K562 (cell line): ENCODE data around the gene MAGI1. TPM values are rescaled to one million over a fixed set of nuclear protein-coding genes. Genes with fewer than 3 reads are reported as not detected.

Experiments used
- ATAC-seq: fragments of 200-7000 bp; cut with Tn5 transposase; 3 replicates; pipeline ENCODE4 v1.9.1; 2020; ENCODE audit warnings: moderate library complexity
- BruUV-seq: library from RNA; stranded (reverse); fragments of 400-500 nt; replicated peaks from 2 replicates; lab custom pipeline; 2021; lab: Mats Ljungman, UMichigan
- CTCF ChIA-PET: fragments of 300-600 bp; formaldehyde crosslinking; extraction: SDS; loops from one replicate; lab custom pipeline; 2021; ENCODE audit warnings: low intra/inter-chr PET ratio; lab: Yijun Ruan, JAX
- POLR2A ChIA-PET: fragments of 300-600, 350-650 bp; sonication (Branson Sonifier 250); formaldehyde crosslinking; extraction: SDS; loops from one replicate; lab custom pipeline; 2021; ENCODE audit warnings: antibody characterized with exemption, inconsistent platforms; lab: Yijun Ruan, JAX
- DNase-seq, 4 experiments: peaks; one replicate each; pipeline versions ENCODE4 v3.0.0 to v3.0.0-alpha.2; 2011 to 2018; ENCODE audit warnings: low spot score in 3 of 4, mixed read lengths in 3 of 4; ENCODE audit errors: extremely low read depth in 1 of 4
- FAIRE-seq: peaks from 2 replicates; lab custom pipeline; 2011; peaks lifted over from hg19 to GRCh38; lab: Jason Lieb, UNC
- H2AFZ ChIP-seq: 2 replicates; pipeline ENCODE4 v1.6.0; 2011; ENCODE audit warnings: low read depth, low read length, control low read depth, inconsistent platforms
- H3K27ac ChIP-seq: fragments of 200-600 bp; 3 replicates; pipeline ENCODE4 v1.8.0; 2011; ENCODE audit warnings: low read depth, mild to moderate bottlenecking, control low read depth, inconsistent platforms, low read length, moderate library complexity, mixed read lengths; ENCODE audit errors: extremely low read depth
- H3K27me3 ChIP-seq, 2 experiments: fragments of 300-600 bp in 1 of 2; 2 replicates in 1 of 2; 3 replicates in 1 of 2; pipeline versions ENCODE4 v1.6.0 to v1.8.0; 2011; ENCODE audit warnings: inconsistent platforms in 2 of 2, low read length in 2 of 2, mild to moderate bottlenecking in 1 of 2, mixed read lengths in 1 of 2, moderate library complexity in 1 of 2; ENCODE audit not compliant: control insufficient read depth in 2 of 2, insufficient read depth in 2 of 2
- H3K36me3 ChIP-seq: fragments of 300-600 bp; 3 replicates; pipeline ENCODE4 v1.8.0; 2011; ENCODE audit warnings: mild to moderate bottlenecking, low read length, inconsistent platforms; ENCODE audit not compliant: control insufficient read depth, insufficient read depth
- H3K4me1 ChIP-seq, 2 experiments: fragments of 200-600 bp in 1 of 2; replicated peaks in 1 of 2; 2 replicates in 1 of 2; 3 replicates in 1 of 2; pipeline versions ENCODE4 v1.5.1 to v1.8.0; 2011; ENCODE audit warnings: inconsistent platforms in 2 of 2, low read length in 2 of 2, mild to moderate bottlenecking in 1 of 2, mixed read lengths in 1 of 2, moderate library complexity in 1 of 2; ENCODE audit not compliant: control insufficient read depth in 2 of 2, insufficient read depth in 2 of 2
- H3K4me2 ChIP-seq: 2 replicates; pipeline ENCODE4 v1.6.1; 2011; ENCODE audit warnings: low read length, control low read depth, inconsistent platforms, mixed read lengths; ENCODE audit not compliant: insufficient read depth
- H3K4me3 ChIP-seq: fragments of 200-600 bp; sonication (generic), shearing (Covaris generic); 2 replicates; pipeline ENCODE4 v1.5.1; 2016; ENCODE audit warnings: control low read depth, inconsistent platforms
- H3K79me2 ChIP-seq: fragments of 200-600 bp; 3 replicates; pipeline ENCODE4 v1.8.0; 2011; ENCODE audit warnings: low read length, inconsistent platforms; ENCODE audit not compliant: control insufficient read depth, insufficient read depth
- H3K9ac ChIP-seq, 2 experiments: 2 replicates each; pipeline versions ENCODE4 v1.6.0 to v1.6.1; 2011; ENCODE audit warnings: low read depth in 2 of 2, low read length in 2 of 2, control low read depth in 1 of 2, inconsistent platforms in 1 of 2, mild to moderate bottlenecking in 1 of 2, mixed read lengths in 1 of 2; ENCODE audit not compliant: insufficient read depth in 1 of 2
- H3K9me1 ChIP-seq: one replicate; pipeline ENCODE4 v1.6.0; 2011; ENCODE audit warnings: inconsistent platforms, mild to moderate bottlenecking, low read length, moderate library complexity; ENCODE audit not compliant: control insufficient read depth, insufficient read depth
- H3K9me3 ChIP-seq: replicated peaks from 2 replicates; pipeline ENCODE4 v1.5.1; 2011; ENCODE audit warnings: low read depth, low read length, inconsistent platforms; ENCODE audit not compliant: control insufficient read depth, insufficient read depth
- H4K20me1 ChIP-seq: replicated peaks from 2 replicates; pipeline ENCODE4 v1.6.1; 2011; ENCODE audit warnings: low read length, inconsistent platforms, mixed read lengths; ENCODE audit not compliant: control insufficient read depth, insufficient read depth
- FOS ChIP-seq: IDR thresholded peaks from 3 replicates; pipeline ENCODE4 v1.6.1; 2011; ENCODE audit not compliant: insufficient read length; ENCODE audit errors: extremely low read depth
- MBD2 ChIP-seq: sonication (generic); IDR thresholded peaks from 2 replicates; pipeline ENCODE4 v1.6.1; 2016; ENCODE audit warnings: low read depth, borderline replicate concordance
- NR1H2 ChIP-seq: sonication (generic); formaldehyde crosslinking; IDR thresholded peaks from 2 replicates; pipeline ENCODE4 v1.4.0; 2020; ENCODE audit warnings: mild to moderate bottlenecking, missing genetic modification reagents
- POLR3A ChIP-seq: IDR thresholded peaks from 2 replicates; pipeline ENCODE4 v1.6.1; 2011; ENCODE audit warnings: borderline replicate concordance, mild to moderate bottlenecking, moderate library complexity; ENCODE audit not compliant: insufficient read length, insufficient read depth; ENCODE audit errors: extremely low read depth
- RFX1 ChIP-seq: fragments of 450-650 bp; IDR thresholded peaks from 2 replicates; pipeline ENCODE4 v1.6.1; 2016; ENCODE audit warnings: mild to moderate bottlenecking, moderate library complexity
- ZNF133 ChIP-seq: fragments of 250-450 bp; sonication (Bioruptor Pico); IDR thresholded peaks from 2 replicates; pipeline ENCODE4 v1.4.0; 2020; ENCODE audit warnings: mild to moderate bottlenecking
- ZNF766 ChIP-seq: fragments of 200-800 bp; sonication (Bioruptor generic); conservative IDR thresholded peaks from 2 replicates; pipeline ENCODE4 v1.6.1; 2016; ENCODE audit warnings: missing genetic modification characterization, missing compliant biosample characterization
- WGBS: fragments of 100-300 bp; shearing (Covaris generic); methylation state at CpG from one replicate; pipeline ENCODE4 v1.1.6; 2016; ENCODE audit warnings: low coverage, mixed read lengths; ENCODE audit not compliant: insufficient coverage; ENCODE audit errors: missing lambda C conversion rate; 5-methylcytosine and 5-hydroxymethylcytosine counted together
- in situ Hi-C: fragments of 300-500 bp; cut with MboI; formaldehyde crosslinking; loops from 4 replicates; pipeline ENCODE4 v1.15.0; 2018; ENCODE audit warnings: inconsistent platforms, mixed read lengths
- intact Hi-C: fragments of 100-400 bp; cut with micrococcal nuclease; formaldehyde crosslinking; loops from 2 replicates; pipeline ENCODE4 v1.14.2; 2022
- polyA plus RNA-seq, 8 experiments: library from polyadenylated mRNA; depleted of rRNA in 4 of 8; stranded (reverse) in 5 of 8; unstranded in 3 of 8; fragments of >200 nt; fragmentation: Nextera tagmentation in 2 of 8; fragmentation: Illumina TruSeq in 1 of 8; extraction: Ambion mirVana in 2 of 8; extraction: Trizol in 1 of 8; gene quantifications; 2 replicates each; pipeline versions ENCODE4 v1.2.1 to v1.2.3, GENCODE V29; 2011 to 2014; ENCODE audit warnings: inconsistent platforms in 1 of 8, missing spikeins in 1 of 8
- total RNA-seq, 7 experiments: library from RNA; depleted of rRNA in 6 of 7; stranded (reverse); fragments of >200 nt in 6 of 7; fragmentation: Illumina TruSeq in 2 of 7; extraction: Trizol in 2 of 7; gene quantifications; 2 replicates each; pipeline versions ENCODE4 v1.2.1 to v1.2.3, GENCODE V29; 2011 to 2021; ENCODE audit warnings: low replicate concordance in 1 of 7
- TF ChIP-seq, protein P1 (sequence below): fragments of 250-450 bp; sonication (Bioruptor Pico); IDR thresholded peaks from 2 replicates; pipeline ENCODE4 v1.4.0; 2020; ENCODE audit warnings: mild to moderate bottlenecking, moderate library complexity
- TF ChIP-seq, protein P2 (sequence below): fragments of 450-650 bp; formaldehyde crosslinking; IDR thresholded peaks from 2 replicates; pipeline ENCODE4 v1.4.0; 2020; ENCODE audit warnings: mild to moderate bottlenecking, moderate library complexity
- TF ChIP-seq, protein P3 (sequence below): fragments of 450-650 bp; formaldehyde crosslinking; IDR thresholded peaks from 2 replicates; pipeline ENCODE4 v1.4.0; 2020; ENCODE audit warnings: mild to moderate bottlenecking, mixed read lengths
- TF ChIP-seq, protein P4 (sequence below): fragments of 250-450 bp; sonication (Bioruptor Pico); IDR thresholded peaks from 2 replicates; pipeline ENCODE4 v1.4.0; 2020; ENCODE audit warnings: borderline replicate concordance

The MAGI1 gene
- total and polyA plus RNA-seq, 9 of the 15 experiments (the other 6 are each of a cell fraction or from before 2014, with no cell fraction given), result 7.8 to 59.4 (median 43.2) TPM

DNA sequence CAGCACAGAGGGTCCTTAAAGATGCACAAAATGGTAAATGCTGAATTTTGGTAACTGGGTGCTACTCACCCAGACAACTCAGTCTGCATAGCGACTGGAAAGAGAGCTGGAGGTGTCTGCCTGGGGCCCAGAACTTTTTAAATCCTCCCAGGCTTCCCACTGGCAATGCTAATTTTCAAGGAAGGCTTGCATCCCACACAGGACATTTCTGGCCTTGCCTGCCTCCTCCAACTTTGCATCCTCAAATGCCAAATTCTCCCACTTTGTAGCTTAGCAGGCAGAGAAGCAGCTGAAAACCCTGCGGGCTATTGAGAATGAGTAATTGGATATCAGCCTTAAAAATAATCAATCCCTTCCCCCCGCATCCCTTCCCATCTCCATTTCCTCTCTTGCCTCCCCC lies 694.3 kb downstream of the MAGI1 start:
- WGBS, result 11% methylated on average over 3 of the region's 3 CpGs
- no peak for FAIRE-seq
- TF ChIP-seq, protein P1, sequence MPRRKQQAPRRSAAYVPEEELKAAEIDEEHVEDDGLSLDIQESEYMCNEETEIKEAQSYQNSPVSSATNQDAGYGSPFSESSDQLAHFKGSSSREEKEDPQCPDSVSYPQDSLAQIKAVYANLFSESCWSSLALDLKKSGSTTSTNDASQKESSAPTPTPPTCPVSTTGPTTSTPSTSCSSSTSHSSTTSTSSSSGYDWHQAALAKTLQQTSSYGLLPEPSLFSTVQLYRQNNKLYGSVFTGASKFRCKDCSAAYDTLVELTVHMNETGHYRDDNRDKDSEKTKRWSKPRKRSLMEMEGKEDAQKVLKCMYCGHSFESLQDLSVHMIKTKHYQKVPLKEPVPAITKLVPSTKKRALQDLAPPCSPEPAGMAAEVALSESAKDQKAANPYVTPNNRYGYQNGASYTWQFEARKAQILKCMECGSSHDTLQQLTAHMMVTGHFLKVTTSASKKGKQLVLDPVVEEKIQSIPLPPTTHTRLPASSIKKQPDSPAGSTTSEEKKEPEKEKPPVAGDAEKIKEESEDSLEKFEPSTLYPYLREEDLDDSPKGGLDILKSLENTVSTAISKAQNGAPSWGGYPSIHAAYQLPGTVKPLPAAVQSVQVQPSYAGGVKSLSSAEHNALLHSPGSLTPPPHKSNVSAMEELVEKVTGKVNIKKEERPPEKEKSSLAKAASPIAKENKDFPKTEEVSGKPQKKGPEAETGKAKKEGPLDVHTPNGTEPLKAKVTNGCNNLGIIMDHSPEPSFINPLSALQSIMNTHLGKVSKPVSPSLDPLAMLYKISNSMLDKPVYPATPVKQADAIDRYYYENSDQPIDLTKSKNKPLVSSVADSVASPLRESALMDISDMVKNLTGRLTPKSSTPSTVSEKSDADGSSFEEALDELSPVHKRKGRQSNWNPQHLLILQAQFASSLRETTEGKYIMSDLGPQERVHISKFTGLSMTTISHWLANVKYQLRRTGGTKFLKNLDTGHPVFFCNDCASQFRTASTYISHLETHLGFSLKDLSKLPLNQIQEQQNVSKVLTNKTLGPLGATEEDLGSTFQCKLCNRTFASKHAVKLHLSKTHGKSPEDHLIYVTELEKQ (CRISPR knock-in tag), result no peak
- no peak for TF ChIP-seq NR1H2 (CRISPR knock-in tag)
- TF ChIP-seq MBD2, result no peak
- TF ChIP-seq FOS, result no peak
- no peak for TF ChIP-seq ZNF133 (CRISPR knock-in tag)
- no peak for TF ChIP-seq ZNF766
- no peak for TF ChIP-seq POLR3A
- TF ChIP-seq, protein P2, sequence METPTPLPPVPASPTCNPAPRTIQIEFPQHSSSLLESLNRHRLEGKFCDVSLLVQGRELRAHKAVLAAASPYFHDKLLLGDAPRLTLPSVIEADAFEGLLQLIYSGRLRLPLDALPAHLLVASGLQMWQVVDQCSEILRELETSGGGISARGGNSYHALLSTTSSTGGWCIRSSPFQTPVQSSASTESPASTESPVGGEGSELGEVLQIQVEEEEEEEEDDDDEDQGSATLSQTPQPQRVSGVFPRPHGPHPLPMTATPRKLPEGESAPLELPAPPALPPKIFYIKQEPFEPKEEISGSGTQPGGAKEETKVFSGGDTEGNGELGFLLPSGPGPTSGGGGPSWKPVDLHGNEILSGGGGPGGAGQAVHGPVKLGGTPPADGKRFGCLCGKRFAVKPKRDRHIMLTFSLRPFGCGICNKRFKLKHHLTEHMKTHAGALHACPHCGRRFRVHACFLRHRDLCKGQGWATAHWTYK (CRISPR knock-in tag), result no peak
- TF ChIP-seq, protein P3, sequence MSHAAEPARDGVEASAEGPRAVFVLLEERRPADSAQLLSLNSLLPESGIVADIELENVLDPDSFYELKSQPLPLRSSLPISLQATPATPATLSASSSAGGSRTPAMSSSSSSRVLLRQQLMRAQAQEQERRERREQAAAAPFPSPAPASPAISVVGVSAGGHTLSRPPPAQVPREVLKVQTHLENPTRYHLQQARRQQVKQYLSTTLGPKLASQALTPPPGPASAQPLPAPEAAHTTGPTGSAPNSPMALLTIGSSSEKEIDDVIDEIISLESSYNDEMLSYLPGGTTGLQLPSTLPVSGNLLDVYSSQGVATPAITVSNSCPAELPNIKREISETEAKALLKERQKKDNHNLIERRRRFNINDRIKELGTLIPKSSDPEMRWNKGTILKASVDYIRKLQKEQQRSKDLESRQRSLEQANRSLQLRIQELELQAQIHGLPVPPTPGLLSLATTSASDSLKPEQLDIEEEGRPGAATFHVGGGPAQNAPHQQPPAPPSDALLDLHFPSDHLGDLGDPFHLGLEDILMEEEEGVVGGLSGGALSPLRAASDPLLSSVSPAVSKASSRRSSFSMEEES, result no peak
- TF ChIP-seq, protein P4, sequence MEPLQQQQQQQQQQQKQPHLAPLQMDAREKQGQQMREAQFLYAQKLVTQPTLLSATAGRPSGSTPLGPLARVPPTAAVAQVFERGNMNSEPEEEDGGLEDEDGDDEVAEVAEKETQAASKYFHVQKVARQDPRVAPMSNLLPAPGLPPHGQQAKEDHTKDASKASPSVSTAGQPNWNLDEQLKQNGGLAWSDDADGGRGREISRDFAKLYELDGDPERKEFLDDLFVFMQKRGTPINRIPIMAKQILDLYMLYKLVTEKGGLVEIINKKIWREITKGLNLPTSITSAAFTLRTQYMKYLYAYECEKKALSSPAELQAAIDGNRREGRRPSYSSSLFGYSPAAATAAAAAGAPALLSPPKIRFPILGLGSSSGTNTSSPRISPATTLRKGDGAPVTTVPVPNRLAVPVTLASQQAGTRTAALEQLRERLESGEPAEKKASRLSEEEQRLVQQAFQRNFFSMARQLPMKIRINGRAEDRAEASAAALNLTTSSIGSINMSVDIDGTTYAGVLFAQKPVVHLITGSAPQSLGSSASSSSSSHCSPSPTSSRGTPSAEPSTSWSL (CRISPR knock-in tag), result no peak
- TF ChIP-seq RFX1, result no peak

More for the DNA sequence above, 694.3 kb downstream of the MAGI1 start:
- no peak overlapping the region for H3K4me3 ChIP-seq
- no peak overlapping the region for H3K27ac ChIP-seq
- intact Hi-C loops, result loop anchor here (10.0 kb wide), 1 partner anchor 320 kb away; no protein-coding TSS in a partner anchor
- ATAC-seq (no peak), DNase-seq (no peak)
- H3K4me1 ChIP-seq, result peaks cover 0 to 6% of the 10 kb centered on the region in 2 experiments; a peak in 3 of 5 replicates
- H3K27me3 ChIP-seq, result no peaks in the 10 kb centered on the region; a peak in 2 of 5 replicates
- H2AFZ ChIP-seq, result no peak overlapping the region
- H4K20me1 ChIP-seq, result no peaks in the 10 kb centered on the region
- no peaks in the 10 kb centered on the region for H3K9me1 ChIP-seq
- ChIA-PET POLR2A (interaction anchor here (0.6 kb wide), 1 partner anchor 14 kb away, joined by 3 read pairs; no protein-coding TSS in a partner anchor), CTCF (no interaction called here)
- in situ Hi-C loops, result loop anchor here (10.0 kb wide), 1 partner anchor 410 kb away; no protein-coding TSS in a partner anchor
- no peaks in the 10 kb centered on the region for H3K36me3 ChIP-seq
- H3K79me2 ChIP-seq, result no peaks in the 10 kb centered on the region
- H3K4me2 ChIP-seq, result no peak overlapping the region
- H3K9me3 ChIP-seq, result no peaks in the 10 kb centered on the region
- no peak overlapping the region for H3K9ac ChIP-seq
- BruUV-seq, result no TSS peak
